HG03108 (cell line): ENCODE results near the gene SIX5.
"Not testable (repeated sequence)": the region's sequence is repeated elsewhere in the genome, so short reads cannot be mapped to it uniquely, and the experiment has no call there.

Experiments used
- ATAC-seq: cut with Tn5 transposase; IDR thresholded peaks from one replicate; pipeline ENCODE4 v1.9.1; 2021; ENCODE audit warnings: moderate library complexity; ENCODE audit not compliant: unreplicated experiment

Gene SIX5

DNA sequence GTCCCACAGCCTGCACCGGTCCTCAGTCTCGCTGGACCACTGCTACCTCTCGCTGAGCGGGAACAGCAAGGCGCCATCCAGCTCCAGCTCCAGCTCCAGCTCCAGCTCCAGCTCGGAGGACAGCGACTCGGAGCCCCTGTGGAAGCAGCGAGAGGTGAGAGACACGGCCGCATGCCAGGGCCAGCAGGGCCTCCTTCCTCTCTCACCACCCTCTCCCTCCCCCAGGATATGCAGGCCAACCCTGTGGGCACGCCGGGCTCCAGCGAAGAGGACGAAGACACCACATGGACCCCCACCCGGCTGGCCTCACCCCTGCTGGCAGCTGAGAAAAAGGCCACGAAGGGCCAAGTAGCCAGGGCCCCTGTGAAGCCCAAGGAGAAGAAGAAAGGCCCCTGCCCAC is 7.3 kb downstream of the SIX5 start:
- ATAC-seq: no peak

GRCh38 chr19:45758921-45759320 is 10.1 kb downstream of the SIX5 start:
- no peak for ATAC-seq

- ATAC-seq: no peak
Observed at GRCh38 chr19:45757695-45758094, 11.4 kb downstream of the SIX5 start.

- ATAC-seq: no peak
Observed at GRCh38 chr19:45754323-45754722, 14.7 kb downstream of the SIX5 start.

GRCh38 chr19:45753548-45753947 is 15.5 kb downstream of the SIX5 start:
- no peak for ATAC-seq

- ATAC-seq: no peak
Observed at GRCh38 chr19:45752639-45753038, 16.4 kb downstream of the SIX5 start.

DNA sequence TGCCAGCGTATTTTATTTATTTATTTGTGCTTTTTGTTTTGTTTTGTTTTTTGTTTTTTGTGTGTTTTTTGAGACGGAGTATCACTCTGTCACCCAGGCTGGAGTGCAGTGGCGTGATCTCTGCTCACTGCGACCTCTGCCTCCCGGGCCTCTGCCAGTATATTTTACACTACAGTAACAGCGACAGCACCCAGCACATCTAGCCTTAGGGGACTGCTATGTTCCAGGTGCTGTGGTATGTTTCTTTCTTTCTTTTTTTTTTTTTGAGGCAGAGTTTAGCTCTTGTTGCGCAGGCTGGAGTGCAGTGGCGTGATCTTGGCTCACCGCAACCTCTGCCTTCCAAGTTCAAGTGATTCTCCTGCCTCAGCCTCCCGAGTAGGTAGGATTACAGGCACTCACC is 17.6 kb downstream of the SIX5 start:
- ATAC-seq: not testable (repeated sequence)

- no peak for ATAC-seq
Observed at GRCh38 chr19:45747513-45747912, 21.5 kb downstream of the SIX5 start.

DNA sequence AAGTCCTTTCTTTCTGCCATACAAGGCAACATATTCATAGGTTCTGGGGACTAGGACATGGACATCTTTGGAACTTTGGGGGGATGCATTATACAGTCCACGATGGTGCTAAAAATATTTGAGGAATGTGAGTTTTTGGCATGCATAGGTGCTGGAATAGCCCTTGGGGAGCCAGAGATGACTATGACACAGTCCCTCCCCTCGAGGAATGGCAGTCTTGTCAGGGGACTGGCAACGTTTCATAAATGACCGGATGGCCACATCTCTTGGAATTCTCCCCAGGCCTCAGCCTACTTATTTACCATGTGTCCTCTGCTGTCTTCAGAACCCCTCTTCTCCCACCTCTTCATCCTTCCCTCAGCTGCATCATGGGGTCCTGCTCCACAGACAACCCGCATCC is 22.2 kb downstream of the SIX5 start:
- ATAC-seq: no peak

DNA sequence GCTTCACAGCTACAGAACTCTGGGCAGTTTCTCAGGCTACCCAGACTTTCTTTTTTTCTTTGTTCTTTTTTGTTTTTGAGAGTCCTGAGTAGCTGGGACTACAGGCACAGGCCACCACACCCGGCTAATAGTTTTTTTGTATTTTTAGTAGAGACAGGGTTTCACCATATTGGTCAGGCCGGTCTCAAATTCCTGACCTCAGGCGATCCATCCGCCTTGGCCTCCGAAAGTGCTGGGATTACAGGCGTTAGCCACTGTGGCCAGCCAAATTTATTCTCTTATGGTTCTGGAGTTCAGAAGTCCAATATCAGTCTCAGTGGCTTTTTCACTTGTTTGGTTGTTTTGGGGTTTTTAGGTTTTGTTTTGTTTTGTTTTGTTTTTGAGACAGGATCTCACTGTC is 23.4 kb downstream of the SIX5 start:
- no peak for ATAC-seq

GRCh38 chr19:45742969-45743368 is 26.1 kb downstream of the SIX5 start:
- no peak for ATAC-seq

DNA sequence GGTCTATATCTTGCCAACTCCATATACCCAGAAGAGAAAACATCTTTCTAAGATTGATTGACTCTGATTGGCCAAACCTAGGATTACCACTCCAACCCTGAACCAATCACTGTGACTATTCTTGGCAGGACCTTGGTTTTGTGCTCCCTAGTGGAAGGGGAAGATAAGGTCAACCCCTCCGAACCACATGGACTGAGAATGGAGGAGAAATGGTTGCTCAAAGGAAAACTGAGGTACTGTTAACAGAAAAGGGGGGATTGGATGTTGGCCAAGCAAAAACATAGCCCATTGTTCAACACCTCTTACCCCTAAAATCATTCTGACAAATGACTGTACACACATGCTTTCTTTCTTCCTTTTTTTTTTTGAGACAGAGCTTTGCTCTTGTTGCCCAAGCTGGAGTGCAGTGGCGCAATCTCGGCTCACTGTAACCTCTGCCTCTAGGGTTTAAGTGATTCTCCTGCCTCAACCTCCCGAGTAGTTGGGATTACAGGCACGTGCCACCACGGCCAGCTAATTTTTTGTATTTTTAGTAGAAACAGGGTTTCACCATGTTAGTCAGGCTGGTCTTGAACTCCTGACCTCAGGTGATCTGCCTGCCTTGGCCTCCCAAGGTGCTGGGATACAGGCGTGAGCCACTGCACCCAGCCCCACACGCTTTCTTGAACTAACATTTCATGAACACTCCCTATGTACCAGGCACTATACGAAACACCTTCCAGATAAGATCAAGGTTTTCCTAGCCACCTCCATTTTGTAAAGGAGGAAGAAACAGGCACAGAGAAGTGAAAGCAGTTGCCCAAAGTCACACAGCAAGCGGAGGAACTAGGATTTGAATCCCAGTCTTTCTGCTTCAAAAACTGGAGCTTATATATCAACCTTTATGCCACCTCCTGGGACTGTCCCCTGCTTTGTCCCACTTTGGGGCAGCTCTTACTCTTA is 29.3 kb downstream of the SIX5 start:
- no peak for ATAC-seq

- no peak for ATAC-seq
Observed at GRCh38 chr19:45733160-45733810, 35.8 kb downstream of the SIX5 start, which contains the start of gene MEIOSIN. TSS of gene MEIOSIN (plus strand) at chr19:45733439. CDS start at chr19:45735377, 1,938 bp downstream.

DNA sequence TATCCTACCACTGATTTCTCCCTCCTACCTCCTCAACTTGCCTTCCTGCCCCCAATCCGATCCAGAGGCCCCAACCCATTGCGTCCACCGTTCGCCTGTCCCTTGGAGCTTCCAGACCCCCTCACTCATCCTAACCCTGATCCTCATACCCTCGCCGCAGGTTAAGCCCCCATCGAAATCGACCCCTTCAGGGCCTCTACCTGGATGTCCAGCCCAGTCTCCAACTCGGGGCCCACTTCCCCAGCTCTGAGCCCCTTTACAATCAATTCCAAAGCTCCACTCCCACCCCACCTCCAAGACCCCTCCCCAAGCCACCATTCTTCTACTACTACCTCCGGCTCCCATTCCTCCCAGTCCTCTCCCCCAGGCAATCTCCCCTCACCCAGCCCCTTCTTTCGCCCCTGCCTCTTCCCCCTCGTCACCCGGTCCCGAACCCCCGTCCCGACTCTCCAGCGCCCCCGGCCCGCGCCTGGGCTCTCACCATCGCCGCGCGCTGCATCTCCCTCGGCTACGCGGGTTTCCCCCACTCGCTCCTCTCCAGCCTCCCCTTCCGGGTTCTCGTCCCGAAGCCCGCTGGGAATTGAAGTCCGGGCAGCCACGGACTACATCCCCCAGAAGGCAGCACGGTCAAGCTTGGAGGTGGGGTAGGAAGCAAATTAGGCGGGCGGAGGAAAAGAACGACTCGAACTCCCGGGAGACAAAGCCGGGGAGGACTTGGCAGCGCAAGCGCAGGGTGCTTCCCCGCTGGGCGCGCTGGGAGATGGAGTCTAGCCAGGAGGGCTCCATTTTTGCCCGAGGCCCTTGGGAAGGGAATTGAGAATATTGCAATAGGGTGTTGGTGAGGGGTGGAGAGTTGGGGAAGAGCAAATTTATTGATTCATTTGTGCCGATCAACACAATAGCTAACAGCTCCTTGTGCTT is 38.4 kb downstream of the SIX5 start, which contains the start of gene FBXO46:
Gene FBXO46, minus strand, starts transcription at position 529 of the 921 bp plus-strand sequence. CDS start 17,401 bp downstream, outside the sequence.
- peak; percentile 95 for ATAC-seq

DNA sequence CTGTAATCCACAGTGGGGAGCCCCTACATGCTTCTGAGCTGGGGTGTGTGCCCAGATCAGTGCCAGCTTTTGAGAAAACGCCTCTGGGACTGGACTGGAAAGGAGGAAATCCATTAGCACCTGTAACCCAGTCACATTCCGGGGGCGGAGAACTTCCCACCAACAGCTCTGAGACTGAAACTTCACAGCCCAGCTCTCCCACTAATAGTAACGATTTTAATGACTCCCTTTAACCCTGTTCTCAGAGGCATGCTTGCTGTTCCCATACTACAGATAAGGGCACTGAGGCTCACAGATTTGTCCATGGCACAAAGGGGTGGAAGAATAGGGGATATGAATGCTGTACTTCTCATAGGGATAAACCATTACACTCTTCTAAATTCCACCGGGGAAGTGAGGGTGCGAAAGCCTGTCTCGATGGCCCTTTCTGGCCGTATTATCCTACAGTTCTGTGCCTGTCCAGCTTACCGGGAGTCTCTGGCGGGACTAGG is 39.2 kb downstream of the SIX5 start:
- ATAC-seq: no peak

DNA sequence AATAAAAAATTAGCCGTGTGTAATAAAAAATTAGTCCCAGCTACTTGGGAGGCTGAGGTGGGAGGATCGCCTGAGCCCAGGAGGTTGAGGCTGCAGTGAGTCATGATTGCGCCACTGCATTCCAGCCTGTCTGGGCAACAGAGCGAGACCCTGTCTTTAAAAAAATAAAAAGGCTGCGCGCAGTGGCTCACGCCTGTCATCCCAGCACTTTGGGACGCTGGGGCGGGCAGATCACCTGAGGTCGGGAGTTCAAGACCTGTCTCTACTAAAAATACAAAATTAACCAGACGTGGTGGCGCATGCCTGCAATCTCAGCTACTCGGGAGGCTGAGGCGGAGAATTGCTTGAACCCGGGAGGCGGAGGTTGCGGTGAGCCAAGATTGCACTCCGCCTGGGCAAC is 40.4 kb downstream of the SIX5 start:
- not testable (repeated sequence) for ATAC-seq

GRCh38 chr19:45720065-45720464 is 49.0 kb downstream of the SIX5 start:
- not testable (repeated sequence) for ATAC-seq

- ATAC-seq: no peak
Observed at GRCh38 chr19:45717983-45718650, 50.9 kb downstream of the SIX5 start.

DNA sequence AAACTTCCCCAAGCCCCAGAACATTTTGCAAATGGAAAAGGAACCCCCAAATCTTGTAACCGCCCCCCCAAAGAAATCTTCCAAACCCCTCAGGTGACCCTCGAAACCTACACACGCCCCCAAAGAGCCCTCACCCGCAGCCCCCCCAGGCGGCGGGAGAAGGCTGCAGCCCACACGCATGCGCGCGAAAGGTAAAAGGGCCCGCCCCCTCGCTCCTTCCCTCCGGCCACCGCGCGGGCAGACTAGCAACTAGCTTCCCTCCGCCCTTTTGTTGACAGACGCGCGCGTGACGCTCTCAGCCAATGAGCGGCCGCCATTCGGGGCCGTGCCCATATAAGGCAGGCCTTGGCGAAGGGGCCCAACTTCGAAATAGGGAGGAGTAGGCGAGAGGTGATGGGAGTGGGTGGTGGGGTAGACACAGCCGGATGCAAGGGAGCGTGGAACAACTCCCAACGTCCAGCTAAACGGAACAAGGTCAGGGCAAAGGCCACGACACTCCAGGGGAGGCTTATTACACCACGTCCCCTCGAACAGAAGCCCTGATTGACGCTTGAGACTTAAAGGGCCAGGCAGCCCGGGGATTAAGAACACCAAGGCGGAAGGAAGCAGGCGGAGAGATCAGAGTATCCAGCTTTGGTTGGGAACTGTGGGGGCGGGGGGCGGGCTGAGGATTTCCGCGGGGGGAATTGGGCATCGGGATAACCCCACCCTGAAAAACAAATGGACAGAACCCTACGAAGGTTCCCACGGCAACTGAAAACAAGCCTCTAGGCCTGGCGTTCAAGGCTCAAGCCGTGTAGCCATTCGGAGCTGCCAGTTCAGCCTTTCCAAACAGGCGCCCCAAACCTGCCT is 51.7 kb downstream of the SIX5 start:
- peak; percentile 96 for ATAC-seq
